ENCODE measurements around the gene RGP1.

Gene RGP1

DNA sequence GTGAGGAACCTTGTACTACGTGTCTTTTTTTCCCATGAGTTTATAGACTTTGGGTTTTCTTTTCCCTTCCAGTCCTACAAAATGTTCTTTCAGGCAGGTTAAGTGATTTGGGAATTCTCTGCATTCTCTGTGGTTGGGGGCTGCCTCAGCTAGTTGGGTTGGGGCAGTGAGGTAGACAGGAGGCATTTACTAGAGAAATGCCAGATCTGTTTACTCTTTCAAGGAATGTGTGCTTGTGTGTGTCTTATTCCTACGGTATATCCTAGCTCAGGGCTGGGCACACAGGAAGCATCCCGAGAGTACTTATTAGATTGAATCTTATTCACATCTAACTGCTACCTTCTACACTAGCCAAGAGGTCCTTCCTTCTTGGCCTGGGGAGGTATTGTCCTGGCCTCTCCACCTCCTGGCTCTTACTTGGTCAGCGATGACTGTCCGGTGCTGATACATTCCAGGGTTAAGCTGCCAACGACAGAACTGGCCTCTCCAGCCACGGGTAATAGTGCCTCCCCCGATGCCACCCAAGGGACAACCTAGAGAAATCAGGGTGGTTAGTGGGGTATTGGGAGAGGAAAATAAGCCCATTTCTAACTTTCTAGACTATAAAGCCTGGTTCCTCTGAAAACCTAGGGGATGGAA is 5.1 kb upstream of the RGP1 start:
- peak; percentile 39 for DNase-seq (ENCODE audit: low read depth, low spot score)

DNA sequence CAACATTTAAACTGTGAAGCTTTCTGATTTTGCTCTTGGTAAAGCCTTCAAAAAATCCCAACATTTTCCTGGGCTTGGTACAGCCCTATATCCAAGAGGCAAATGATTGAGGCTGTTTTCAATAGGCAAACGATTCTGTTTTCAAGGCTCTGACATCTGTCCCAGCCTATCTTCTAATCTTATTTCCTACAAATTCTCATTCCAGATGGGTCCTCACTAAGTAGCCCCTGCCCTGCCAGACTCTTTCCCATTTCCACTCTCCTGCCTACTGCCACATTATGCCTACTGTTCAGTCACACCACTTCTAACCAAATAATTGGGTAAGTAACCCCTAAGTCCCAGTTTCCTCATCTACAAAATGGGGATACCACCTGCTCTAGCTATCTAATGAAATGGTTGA is 3.5 kb upstream of the RGP1 start:
- no peak for DNase-seq (ENCODE audit: low read depth, low spot score)

DNA sequence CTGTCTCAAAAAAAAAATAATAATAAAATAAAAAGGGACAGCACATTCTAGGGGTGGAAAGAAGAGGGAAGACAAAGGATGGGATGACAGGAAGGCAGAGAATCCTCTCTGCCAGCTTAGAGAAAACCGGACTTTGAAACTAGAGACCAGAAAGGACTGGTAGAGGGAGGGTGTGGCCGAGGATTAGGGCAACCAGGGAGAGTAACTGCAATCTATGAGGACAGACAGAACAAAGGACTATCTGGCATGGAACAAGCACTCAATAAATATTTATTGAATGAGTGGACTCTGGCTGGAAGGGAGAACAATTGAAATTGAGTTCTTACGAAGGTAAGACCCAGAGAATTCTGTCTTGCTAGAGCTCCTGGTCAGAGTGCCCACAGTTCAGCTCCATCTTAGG is 2.5 kb upstream of the RGP1 start:
- DNase-seq (ENCODE audit: low read depth, low spot score), result peak; percentile 26

DNA sequence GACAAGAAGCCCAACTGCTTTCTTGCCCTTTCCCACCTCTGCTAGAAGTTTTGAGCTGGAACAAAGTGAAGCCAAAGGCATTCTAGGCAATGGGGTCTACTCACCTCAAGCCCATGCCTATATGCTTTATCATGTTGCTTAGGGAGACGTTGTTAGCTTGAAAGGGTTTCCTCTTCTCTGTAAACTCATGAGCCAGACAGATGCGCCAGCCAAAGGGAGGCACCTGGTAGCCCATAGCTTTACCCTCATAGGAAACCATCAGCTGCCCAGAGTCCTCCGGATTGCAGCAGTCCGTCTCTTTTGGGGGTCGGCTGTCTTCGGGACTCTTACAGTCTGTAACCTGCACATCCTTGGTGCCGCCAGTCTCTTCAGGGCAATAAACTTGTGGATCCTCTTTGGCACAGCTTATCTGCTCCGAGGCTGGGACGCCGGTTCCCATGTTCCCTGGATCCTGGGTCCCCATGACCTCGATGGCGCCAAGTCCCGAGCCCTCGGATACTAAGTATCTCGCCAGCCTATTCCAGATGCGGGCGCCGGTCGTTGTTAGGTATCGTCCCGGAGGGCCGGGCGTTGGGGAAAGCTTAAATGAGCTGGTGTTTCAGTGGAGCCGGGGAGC is 737 bp upstream of the RGP1 start:
- DNase-seq (ENCODE audit: low read depth, low spot score), result peak; percentile 28

DNA sequence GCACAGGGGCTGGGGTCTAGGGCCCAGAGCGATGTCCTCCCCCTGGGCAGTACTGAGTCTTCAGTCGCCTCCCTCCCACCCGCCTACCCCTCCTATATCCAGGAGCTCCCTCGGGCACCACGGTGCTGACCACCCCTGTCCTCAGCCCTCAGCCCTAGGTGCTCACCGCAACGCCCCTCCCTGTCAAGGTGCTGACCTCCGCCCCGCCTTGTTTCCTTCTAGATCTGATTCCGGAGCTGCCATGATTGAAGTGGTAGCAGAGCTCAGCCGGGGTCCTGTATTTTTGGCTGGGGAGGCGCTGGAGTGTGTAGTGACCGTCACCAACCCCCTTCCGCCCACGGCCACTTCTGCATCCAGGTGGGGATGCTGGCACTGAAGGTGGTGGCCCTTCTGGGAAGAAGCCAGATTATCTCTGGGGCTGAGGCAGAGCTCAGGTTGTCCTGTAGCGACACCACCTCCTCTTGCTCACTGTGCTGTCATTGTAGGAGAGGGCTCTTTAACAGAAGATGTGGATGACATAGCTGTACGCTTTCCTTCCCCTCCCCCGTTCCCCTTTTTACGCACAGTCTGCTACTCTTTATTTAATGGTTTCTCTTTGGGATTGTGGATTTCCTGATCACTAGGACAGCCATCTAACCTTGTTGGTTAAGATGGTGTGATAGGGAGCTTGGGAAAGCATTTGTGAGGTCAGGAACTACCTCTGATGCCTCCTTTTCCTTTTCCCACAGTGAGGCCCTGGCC is 598 bp downstream of the RGP1 start:
- peak; percentile 35 for DNase-seq (ENCODE audit: low read depth, low spot score)

DNA sequence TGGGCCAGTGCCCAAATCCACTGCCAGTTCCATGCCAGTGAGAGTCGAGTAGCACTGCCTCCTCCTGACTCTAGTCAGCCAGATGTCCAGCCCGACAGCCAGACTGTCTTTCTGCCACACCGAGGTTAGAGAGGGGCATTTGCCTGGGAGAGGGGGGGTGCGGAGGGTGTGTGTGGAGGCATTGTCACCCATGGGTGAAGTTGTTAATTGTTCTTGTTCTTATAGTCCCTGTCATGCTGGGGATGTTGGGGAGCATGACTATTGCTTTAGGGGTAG is 1.1 kb downstream of the RGP1 start:
- DNase-seq (ENCODE audit: low read depth, low spot score), result no peak

DNA sequence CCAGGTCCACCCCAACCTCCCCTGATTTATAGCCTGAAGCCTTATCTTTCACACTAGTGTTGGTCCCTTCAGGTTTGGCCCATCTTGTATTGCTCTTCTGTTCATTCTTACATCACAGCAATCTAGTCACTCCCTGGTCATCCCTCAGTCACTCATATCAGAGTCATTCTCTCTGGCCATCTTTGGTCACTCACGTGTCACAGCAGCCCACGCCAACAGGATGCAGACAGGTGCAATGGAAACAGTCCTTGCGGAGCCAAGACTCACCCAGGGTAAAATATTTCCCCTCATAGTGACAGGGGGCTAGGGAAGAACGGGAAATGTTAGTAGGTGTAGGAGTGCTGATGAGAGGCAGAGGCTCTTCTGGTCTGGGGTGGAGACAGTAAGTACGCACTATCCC is 4.4 kb downstream of the RGP1 start:
- no peak for DNase-seq (ENCODE audit: low read depth, low spot score)

DNA sequence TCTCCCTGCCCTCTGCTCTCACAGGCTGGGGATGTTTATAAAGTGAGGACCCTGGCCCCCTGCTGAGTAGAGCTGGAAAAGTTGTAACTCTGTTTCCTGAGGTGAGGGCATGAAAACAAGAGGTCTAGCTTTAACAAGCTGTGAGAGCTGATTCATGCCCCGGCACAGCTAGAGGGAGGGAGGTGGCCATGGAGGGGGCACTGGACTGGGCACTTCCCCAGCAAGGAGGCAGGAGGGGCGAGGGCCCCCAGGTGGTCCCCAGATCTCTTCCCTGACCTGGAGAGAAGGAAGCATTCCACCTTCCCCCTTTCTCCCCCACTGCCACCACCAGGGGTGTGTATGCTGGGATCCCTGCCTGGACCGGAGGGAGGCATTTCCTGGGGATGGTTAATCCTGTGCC is 5.2 kb downstream of the RGP1 start, which contains the start of gene MSMP:
Gene MSMP, minus strand, starts transcription at position 13 of the 400 bp plus-strand sequence. CDS start 147 bp downstream, outside the sequence.
- no peak for DNase-seq (ENCODE audit: low read depth, low spot score)

DNA sequence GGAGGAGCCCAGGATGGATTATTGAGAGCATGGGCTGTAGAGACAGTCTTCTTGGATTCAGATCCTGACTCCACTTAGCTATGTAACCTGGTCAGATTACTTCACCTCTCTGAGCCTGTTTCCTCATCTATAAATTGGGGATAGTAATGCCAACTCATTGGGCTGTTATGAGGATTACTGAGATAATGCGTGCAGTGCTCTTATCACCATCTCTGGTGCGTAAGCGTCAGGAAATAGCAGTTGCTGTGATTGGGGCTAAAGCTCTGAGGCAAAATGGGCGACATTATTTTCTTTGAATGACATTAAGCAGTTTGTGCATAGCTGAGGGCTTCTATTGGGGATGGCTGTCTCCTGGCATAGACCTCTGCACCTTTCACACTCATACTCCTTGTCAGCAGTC is 6.0 kb downstream of the RGP1 start:
- no peak for DNase-seq (ENCODE audit: low read depth, low spot score)

DNA sequence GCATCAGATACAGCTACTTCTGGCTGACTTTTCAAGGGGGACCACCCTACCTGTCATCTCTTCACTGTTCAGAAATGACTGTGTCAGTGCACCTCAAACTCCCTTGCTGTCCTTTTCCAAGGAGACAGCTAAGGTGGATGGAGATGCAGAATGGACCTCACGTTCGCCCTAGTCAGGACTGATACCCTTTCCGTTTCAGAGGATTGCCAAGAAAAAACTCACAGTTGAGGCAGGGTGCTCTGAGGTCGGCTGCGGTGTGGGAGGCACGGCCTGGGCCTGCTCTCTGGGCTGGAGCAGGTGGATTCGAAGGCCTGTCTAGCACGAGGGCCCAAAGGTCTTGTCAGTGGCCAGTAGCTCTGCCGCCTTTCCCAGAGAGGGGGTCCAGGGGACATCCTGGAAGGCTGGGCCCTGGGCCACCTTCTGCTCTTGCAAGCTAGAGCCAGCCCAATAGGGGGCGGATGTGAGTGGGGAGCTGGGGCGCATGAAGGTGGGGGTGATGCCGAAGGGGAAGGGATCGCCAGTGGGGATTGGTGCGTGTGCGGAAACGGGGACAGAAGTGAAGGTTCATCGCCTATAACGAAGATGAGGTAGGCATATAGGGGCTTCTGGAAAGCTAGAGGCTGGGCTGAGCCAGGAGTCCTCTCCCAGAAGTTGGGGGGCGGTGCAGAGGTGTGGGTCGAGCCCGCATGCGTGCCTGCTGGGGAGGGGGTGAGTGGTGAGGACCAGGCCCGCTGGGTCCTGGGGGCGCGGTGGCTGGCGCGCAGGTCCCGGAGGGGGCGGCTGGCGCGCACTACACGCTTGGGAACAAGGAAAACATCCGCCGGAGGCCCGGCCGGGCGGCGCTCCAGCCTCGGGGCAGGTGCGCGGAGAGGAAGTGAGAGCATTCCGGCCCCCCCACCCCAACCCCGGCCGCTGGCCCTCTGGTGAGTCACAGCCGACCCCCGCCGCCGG is 7.5 kb downstream of the RGP1 start:
- DNase-seq (ENCODE audit: low read depth, low spot score), result peak; percentile 75

DNA sequence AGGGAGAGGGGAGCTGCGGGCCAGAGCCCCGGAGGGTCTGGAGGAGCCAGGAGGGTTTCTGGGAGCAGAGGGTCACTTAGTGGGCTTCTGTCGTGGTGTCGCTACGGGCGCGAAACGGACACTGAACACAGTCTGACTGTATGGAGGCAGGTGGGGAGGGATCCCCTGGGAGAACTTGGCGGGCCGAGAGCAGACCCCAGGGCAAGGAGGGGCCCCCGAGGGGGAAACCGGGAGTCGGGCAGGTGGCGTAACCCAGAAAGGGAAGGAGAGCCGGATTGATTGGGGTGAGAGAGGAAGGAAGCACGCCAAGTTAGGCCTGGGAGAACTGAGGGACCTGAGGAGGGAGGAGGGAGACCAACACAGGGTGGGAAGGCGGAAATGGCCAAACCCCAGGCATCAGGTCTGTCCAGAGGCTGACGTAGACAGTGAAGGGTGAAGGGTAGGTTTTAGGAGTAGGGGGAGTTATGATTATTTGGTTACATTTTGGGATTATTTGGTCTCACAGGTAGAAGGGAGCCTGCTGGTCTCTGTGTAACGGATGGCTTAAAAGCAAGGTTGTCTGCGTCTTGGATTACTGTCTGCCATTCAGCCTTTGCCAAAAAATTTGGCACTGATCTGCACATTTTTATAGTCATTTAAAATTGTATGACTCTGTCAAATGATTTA is 8.3 kb downstream of the RGP1 start:
- peak; percentile 53 for DNase-seq (ENCODE audit: low read depth, low spot score)

DNA sequence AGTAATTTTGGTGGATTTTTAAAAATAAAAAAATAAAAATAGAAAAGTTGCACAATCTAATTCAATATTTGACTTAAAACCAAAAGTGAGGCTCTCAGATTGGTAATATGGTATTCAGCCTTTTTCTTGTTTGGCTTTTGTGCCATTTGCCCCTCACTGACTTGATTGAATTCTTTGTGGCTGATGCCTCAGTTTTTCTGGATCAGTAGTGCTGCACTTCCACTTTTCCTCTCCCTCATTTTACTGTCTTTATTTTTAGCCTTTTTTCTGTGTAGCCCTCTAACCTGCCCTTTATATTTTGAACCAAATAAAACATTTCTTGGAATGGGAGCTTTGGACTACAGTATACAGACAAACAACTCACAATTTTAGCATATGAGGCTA is 8.8 kb downstream of the RGP1 start:
- no peak for DNase-seq (ENCODE audit: low read depth, low spot score)

DNA sequence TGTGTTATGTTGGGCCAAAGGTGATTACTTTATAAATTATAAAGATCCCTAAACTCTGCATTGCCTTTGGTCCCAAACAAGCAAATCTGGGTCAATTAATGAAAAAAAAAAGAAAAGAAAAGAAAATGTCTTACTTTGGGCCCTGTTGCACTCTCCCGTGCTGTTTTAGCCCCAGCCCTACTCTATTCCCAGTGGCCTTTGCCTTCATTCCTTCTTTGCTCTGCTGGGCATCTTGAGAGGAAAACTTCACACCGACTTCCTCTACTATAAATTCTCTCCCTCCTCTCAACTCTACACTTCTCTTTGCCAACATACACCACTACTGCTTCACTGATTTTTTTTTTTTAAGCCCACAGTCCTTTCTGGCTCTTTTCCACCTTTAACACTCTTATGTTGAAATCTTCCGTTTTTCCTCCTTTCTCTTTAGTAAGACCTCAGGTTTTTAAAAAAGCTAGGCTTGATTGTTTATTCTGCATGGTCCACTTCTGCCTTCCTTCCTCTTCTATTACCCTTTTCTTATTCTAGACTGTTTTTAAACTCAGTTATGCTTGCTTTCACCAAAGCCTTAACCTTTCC is 9.5 kb downstream of the RGP1 start:
- peak; percentile 25 for DNase-seq (ENCODE audit: low read depth, low spot score)

DNA sequence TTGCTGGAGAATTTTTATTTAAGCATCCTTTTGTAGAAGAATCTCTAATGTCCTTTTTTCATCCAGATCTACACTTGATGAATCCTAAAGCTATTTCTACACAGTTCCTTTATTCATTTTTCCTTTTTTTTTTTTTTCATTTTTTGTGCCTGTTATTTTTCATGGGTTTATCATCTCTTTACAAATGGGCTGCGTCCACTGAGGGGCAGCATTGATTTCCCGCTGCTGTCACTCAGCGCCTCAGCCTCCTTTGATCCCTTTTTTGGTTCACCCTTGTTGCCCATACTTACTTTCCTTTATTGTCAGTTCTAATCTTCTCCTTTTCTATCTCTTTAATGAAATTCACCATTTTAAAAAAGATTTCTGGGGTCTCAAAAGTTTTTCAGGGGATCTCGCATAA is 10.7 kb downstream of the RGP1 start:
- no peak for DNase-seq (ENCODE audit: low read depth, low spot score)

DNA sequence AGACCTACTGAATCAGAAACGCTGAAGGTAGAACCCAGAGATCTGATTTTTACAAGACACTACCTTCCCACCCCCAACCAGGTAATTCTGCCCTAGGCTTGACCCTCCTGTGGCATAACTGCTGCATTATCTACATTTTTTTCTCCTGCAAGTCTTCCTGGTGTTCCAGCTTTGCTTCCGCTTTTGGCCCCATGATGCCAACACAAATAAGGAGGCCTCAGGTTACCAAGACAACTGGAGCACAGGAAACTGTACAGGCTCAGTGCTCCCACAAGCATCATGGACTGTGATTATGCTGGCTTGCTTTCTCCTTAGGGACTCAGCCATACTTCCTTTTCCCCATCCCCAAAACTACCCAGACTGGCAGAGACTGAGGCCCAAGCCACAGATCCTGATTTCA is 11.6 kb downstream of the RGP1 start:
- peak; percentile 83 for DNase-seq (ENCODE audit: low read depth, low spot score)

DNA sequence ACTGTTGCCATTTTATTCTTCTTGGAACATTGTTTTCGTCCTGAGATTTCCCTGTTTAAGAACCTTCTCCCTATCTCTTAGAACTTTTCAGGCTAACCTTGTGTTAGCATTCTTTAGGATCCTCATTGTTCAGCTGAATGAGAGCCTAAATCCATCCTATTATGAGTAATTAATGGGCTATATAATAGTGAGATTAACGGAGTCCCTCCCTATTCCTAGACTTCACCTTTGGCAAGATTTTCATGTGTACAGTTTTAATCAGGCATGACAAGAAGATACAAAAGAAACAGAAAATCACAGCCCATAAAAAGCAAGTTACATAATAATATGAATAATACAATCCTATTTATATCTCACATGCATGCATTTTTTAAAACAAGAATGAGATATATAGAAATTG is 14.1 kb downstream of the RGP1 start:
- DNase-seq (ENCODE audit: low read depth, low spot score), result no peak

DNA sequence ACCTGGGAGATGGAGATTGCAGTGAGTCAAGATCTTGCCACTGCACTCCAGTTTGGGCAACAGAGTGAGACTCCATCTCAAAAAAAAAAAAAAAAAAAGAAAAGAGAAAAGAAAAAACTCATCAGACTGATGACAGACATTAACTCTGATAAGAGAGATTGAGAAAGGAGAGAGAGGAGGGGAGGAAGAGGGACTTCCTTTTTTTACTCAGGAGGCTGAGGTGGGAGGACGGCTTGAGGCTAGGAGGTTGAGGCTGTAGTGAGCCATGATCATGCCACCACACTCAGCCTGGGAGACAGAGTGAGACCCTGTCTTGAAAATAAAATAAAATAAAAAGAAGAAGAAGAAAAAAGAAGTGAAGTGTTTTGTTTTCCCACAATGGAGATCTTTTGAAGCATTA is 14.7 kb downstream of the RGP1 start:
- no peak for DNase-seq (ENCODE audit: low read depth, low spot score)

DNA sequence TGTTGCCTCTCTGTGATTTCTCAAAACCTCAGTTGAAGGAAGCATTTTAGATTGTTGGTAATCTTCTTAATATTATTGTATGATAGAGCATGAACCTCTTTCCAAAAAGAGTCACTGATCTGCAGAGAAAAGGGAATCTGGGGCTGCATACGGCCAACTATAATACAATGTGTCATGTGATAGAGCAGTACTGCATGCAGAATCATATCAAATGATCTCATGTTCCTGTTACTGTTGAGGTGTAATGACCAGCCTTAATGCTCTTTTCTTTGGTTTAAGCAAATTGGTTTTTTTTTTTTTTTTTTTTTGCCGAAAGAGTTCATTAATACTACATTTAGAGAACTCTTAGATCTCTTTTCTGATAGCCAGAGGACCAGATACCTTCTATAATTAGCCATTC is 17.9 kb downstream of the RGP1 start:
- no peak for DNase-seq (ENCODE audit: low read depth, low spot score)

DNA sequence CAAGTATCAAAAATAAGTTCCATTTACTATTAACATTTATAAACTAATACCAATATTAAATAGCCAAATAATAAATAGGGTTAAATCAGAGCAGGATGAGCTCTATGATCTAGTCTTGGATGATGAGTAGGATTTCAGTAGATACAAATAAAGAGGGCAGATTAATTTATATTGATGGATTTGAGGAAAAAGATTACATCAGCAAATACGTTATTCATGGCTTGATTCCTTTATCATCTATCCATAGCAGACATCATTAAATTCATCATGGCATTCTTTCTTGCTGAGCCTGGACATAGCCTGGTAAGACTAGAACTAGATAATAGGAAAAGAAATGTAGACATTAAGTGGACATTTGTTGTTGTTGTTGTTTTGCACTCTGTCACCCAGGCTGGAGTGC is 18.4 kb downstream of the RGP1 start:
- no peak for DNase-seq (ENCODE audit: low read depth, low spot score)

DNA sequence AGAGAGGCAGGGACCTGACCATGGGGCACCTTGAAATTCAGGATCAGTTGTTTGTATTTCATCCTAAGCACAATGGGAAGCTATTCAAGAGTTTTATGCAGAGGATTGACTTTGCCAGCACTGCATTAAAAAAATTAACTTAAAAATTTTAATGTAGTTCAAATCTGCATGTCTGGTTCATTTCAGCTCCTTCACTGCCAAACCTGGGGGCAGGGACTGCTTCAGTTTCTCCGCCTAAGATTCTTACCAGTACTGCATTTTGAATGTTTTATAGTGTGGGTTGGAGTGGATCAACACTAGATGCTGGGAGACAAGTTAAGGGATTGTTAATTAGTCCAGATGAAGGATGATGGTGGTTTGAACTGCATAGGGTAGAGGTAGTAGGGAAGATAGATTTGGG is 20.7 kb downstream of the RGP1 start:
- no peak for DNase-seq (ENCODE audit: low read depth, low spot score)

DNA sequence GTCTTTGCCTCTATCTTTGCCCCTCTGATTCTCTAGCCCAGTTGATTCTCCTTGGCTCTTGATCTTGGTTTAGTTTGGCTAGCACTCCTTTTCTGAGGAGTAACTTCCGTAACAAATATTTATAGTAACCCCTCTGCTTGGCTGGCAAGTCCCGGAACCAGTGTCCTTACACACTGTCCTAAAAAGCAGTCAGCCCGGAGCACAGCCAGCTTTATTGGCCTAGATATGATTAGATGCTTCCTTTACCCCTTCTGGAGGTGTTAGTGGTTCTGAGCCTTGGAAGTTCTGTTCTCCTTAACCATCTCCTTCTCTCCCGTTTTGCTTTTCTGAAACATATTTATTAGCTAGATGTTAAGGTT is 22.0 kb downstream of the RGP1 start:
- DNase-seq (ENCODE audit: low read depth, low spot score), result no peak

Data from astrocyte of the hippocampus (primary cell).